Right lung (tissue), 5 donors: ENCODE measurements around the gene GNA14. TPM values are rescaled to one million over a fixed set of nuclear protein-coding genes. Genes with fewer than 3 reads are reported as not detected.
A peak's percentile ranks its signal among the peaks of the same experiment; 100 is the strongest.

Experiments
- DNase-seq, 2 donors: peaks; one replicate each; pipeline ENCODE4 v3.0.0-alpha.2; 2013
- polyA plus RNA-seq, 5 donors: library from polyadenylated mRNA; unstranded; fragments of 120-200 nt; gene quantifications; one replicate each; pipeline versions ENCODE4 v1.2.1 to v1.2.3, GENCODE V29; 2013; ENCODE audit warnings: inconsistent platforms in 1 of 5, low replicate concordance in 1 of 5; ENCODE audit not compliant: insufficient read length in 5 of 5, insufficient read depth in 1 of 5

The GNA14 gene
- polyA plus RNA-seq, 5 donors: 8.4 to 13.5 (median 10.8) TPM

DNA sequence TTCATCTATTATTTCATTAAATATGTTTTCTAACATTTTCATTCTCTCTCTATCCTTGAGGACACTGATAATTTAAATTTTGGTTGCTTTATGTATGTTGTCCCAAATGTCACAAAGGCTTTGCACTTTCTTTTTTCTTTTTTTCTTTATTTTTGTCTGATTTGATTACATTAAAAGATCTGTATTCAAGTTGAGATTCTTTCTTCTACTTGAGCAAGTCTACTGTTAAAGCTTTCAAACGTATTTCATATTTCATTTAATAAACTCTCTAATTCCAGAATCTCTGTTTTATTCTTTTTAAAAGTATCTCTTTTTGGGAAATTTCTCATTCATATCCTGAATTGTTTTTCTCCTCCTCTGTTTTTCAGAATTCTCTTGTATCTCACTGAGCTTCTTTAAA lies 106.5 kb downstream of the GNA14 start:
- no peak for DNase-seq

GRCh38 chr9:77541055-77541454 lies 107.1 kb downstream of the GNA14 start:
- DNase-seq: no peak

GRCh38 chr9:77534376-77535057 lies 113.6 kb downstream of the GNA14 start:
- no peak for DNase-seq

- no peak for DNase-seq
Measured at GRCh38 chr9:77533671-77534070, 114.5 kb downstream of the GNA14 start.

DNA sequence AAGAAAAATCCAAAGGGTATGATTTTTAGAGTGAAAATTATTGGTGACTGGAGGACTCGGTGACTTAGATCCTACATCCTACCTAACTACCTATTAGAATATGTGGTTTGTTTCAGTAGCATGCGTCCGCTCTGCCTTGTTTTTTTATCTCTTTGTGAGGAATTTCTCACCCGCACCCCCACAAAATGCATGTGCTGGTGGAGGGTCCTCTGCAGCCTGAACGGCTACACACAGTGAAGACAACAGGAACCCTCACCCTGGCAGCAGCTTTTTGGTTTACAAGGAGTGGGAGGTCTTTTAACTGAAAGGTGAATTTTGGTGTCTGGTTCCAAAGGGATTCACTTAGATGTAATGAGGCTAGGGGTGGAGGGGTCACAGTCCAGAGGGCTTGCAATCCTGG lies 115.5 kb downstream of the GNA14 start:
- DNase-seq: no peak

GRCh38 chr9:77531400-77531799 lies 116.7 kb downstream of the GNA14 start:
- DNase-seq: no peak

- no peak for DNase-seq
Measured at GRCh38 chr9:77523891-77524290, 124.2 kb downstream of the GNA14 start.

DNA sequence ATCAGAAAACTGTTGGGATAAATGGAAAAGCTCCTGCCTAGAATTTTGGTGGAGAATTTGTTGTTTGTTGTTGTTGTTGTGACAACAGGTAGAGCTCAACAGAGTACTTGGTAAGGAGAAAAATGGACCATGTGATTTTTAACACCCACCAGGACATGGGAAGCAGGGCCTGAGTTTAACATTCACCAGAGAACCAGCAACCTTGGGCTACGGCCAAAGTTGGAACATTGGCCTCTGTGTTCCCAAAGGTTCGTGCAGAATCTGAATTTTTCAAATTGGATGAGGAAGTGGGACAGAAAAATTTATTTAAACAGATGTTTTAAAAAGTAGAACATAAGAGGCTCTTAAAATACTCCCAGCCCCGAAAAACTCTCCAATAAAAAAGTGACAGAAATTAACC lies 127.0 kb downstream of the GNA14 start:
- DNase-seq: no peak

- DNase-seq: no peak
Measured at GRCh38 chr9:77518688-77519087, 129.4 kb downstream of the GNA14 start.

GRCh38 chr9:77516781-77517180 lies 131.3 kb downstream of the GNA14 start:
- no peak for DNase-seq

- no peak for DNase-seq
Measured at GRCh38 chr9:77514886-77515711, 133.0 kb downstream of the GNA14 start.

DNA sequence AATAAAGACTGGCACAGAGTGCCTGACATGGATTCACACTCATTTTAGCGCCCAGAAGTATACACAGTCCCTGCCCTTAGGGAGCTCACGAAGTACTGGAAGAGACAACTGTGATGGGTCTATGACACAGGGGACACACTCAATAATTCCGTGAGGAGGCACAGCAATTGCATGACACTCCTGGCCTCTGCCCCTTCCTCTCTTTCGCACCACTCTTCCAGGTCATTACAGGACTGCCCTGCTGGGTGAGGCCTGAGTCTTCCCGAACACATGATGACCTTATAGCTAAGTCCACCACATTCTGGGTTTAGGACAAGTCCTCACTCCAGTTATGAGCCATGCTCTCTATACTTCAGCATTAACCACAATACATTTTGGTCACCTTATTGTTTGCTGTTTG lies 134.7 kb downstream of the GNA14 start:
- DNase-seq: no peak

DNA sequence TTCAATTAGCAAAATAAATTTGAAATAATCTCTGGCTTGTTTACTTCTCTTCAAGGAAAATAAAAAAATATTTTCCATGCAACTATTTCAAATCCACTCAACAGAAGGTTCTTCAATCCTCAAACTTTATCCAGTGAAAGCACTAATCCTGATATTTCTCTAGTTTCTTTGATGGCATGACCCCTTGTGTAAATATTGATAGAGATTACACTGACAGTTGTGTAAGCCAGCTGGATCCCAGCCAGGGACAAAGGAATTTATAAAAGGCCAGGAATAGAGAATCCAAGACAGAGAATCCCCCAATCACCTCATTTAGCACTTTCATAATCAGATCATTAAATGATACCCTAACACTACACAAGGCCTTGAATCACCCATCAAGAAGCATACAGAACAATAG lies 135.2 kb downstream of the GNA14 start:
- DNase-seq: peak; percentile 79 to 82

- no peak for DNase-seq
Measured at GRCh38 chr9:77511525-77511924, 136.6 kb downstream of the GNA14 start.

DNA sequence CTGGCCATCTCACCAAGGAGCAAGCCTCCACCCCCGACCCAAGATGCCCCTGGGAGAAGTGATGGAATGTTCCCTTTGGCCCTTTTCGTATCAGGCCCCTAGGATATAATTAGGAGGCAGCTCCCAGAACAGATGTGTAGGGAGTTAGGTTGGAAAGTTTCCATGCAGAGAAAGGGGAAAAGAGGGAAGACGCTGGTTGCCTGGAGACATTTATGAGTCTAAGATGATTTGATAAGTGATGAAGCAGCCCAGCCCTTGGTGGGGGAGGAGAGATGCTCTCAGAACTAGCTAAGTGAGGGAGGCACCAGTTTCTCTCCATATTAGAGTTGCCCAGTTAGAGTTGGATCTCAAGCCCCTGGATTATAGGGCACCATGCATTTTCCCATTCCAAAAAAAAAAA lies 137.5 kb downstream of the GNA14 start:
- no peak for DNase-seq

DNA sequence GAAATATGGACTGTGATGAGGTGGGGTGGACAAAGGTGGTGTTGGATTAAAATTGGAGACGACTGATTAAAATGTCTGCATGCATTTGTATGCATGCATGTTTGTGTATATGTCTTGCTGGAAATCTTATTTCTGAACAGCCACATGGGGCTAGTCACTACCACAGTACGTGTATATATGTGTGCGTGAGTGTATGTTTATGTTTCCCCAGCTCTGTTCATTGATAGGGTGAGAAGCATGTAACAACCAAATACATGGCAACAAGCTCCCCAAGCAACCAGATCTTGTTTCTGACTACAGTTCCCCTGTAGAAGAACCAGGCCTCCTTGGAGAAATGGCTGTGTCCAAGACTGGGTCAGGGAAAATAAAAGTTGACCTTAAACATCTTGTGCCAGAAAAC lies 139.7 kb downstream of the GNA14 start:
- DNase-seq: peak; percentile 63 to 64

GRCh38 chr9:77507212-77507961 lies 140.7 kb downstream of the GNA14 start:
- peak; percentile 88 to 91 for DNase-seq

DNA sequence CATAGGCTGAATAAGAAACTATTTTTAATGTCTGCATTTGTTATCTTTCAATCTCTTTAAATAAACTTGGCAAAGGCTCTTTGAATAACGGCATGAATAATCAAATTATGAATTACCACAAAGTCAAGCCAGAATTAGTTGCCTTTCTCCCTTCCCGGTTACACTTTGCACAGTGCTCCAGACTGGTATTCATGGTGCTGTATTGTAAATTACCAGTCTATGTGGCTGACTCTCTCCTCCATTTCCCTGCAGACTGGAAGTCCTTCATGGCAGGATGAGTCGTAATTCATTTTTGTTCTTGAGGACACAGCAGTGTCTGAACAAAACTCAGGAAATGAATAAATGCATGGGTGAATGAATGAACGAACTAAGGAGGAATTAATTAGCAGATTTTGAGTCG lies 142.9 kb downstream of the GNA14 start:
- DNase-seq: no peak

GRCh38 chr9:77502568-77502967 lies 145.6 kb downstream of the GNA14 start:
- DNase-seq: no peak

GRCh38 chr9:77498891-77499290 lies 149.2 kb downstream of the GNA14 start:
- no peak for DNase-seq

- DNase-seq: no peak
Measured at GRCh38 chr9:77497322-77498198, 150.6 kb downstream of the GNA14 start.
